Prostate gland (tissue), 2 donors: ENCODE results near the gene CDK5RAP1.

Experiments
- POLR2AphosphoS5 ChIP-seq: sonication (generic); formaldehyde crosslinking; IDR thresholded peaks from one replicate; pipeline ENCODE4 v1.6.1; 2017; ENCODE audit warnings: antibody characterized with exemption
- TF ChIP-seq, protein P1 (sequence below), 4 experiments: fragments of 200-600 bp in 2 of 4; fragments of 450-650 bp in 2 of 4; sonication (generic) in 2 of 4; IDR thresholded peaks; 1 replicate in 3 of 4; 2 replicates in 1 of 4; pipeline ENCODE4 v1.5.1; 2016 to 2019; ENCODE audit warnings: antibody characterized with exemption in 4 of 4, mild to moderate bottlenecking in 2 of 4, moderate library complexity in 2 of 4

DNA sequence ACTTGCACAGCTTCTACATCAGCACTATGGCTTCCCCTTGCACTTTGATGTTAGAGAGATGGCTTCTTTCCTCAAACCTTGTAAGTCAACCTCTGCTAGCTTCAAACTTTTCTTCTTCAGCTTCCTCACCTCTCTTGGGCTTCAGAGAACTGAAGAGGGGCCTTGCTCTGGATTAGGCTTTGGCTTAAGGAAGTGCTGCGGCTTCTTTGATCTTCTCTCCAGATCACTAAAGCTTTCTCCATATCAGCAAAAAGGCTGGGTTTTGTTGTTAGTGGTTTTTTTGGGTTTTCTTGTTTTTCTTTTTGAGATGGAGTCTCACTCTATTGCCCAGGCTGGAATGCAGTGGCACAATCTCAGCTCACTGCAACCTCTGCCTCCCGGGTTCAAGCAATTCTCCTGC lies 24.0 kb downstream of the CDK5RAP1 start:
- TF ChIP-seq POLR2AphosphoS5 = no peak
- TF ChIP-seq, protein P1, sequence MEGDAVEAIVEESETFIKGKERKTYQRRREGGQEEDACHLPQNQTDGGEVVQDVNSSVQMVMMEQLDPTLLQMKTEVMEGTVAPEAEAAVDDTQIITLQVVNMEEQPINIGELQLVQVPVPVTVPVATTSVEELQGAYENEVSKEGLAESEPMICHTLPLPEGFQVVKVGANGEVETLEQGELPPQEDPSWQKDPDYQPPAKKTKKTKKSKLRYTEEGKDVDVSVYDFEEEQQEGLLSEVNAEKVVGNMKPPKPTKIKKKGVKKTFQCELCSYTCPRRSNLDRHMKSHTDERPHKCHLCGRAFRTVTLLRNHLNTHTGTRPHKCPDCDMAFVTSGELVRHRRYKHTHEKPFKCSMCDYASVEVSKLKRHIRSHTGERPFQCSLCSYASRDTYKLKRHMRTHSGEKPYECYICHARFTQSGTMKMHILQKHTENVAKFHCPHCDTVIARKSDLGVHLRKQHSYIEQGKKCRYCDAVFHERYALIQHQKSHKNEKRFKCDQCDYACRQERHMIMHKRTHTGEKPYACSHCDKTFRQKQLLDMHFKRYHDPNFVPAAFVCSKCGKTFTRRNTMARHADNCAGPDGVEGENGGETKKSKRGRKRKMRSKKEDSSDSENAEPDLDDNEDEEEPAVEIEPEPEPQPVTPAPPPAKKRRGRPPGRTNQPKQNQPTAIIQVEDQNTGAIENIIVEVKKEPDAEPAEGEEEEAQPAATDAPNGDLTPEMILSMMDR (IDR thresholded peaks at IDR 0.05) = no peak
